Mesenchymal stem cell (in vitro differentiated cells and primary cell): ENCODE data around the gene KIF23.

ENCODE experiments used
- DNase-seq: peaks from one replicate; pipeline ENCODE4 v3.0.0-alpha.2; 2013
- H2AFZ ChIP-seq: one replicate; pipeline ENCODE4 v1.6.1; 2013; ENCODE audit warnings: low read depth, mild to moderate bottlenecking, control low read depth, inconsistent platforms, low read length, moderate library complexity
- H2AK5ac ChIP-seq: 2 replicates; pipeline ENCODE4 v1.6.1; 2013; ENCODE audit warnings: low read length, moderate library complexity, mild to moderate bottlenecking, inconsistent platforms; ENCODE audit not compliant: severe bottlenecking
- H2BK120ac ChIP-seq: one replicate; pipeline ENCODE4 v1.6.1; 2013; ENCODE audit warnings: low read depth, mild to moderate bottlenecking, inconsistent platforms, low read length, moderate library complexity
- H2BK12ac ChIP-seq, 2 experiments: one replicate each; pipeline ENCODE4 v1.6.1; 2013; ENCODE audit warnings: inconsistent platforms in 2 of 2, low read length in 2 of 2, mild to moderate bottlenecking in 2 of 2, moderate library complexity in 2 of 2, control low read depth in 1 of 2
- H2BK15ac ChIP-seq: one replicate; pipeline ENCODE4 v1.6.1; 2013; ENCODE audit warnings: mild to moderate bottlenecking, low read depth, inconsistent platforms; ENCODE audit not compliant: poor library complexity, severe bottlenecking
- H2BK5ac ChIP-seq: 2 replicates; pipeline ENCODE4 v1.6.1; 2013; ENCODE audit warnings: low read depth, mild to moderate bottlenecking, low read length, control low read depth, inconsistent platforms; ENCODE audit not compliant: poor library complexity, severe bottlenecking
- H3K14ac ChIP-seq, 2 experiments: one replicate each; pipeline ENCODE4 v1.6.1; 2013; ENCODE audit warnings: inconsistent platforms in 2 of 2, low read length in 2 of 2, control low read depth in 1 of 2, mild to moderate bottlenecking in 1 of 2, moderate library complexity in 1 of 2
- H3K18ac ChIP-seq, 2 experiments: one replicate each; pipeline ENCODE4 v1.6.1; 2013; ENCODE audit warnings: inconsistent platforms in 2 of 2, low read length in 2 of 2, control low read depth in 1 of 2, low read depth in 1 of 2, mild to moderate bottlenecking in 1 of 2
- H3K23ac ChIP-seq, 2 experiments: one replicate each; pipeline ENCODE4 v1.6.1; 2013; ENCODE audit warnings: inconsistent platforms in 2 of 2, low read length in 2 of 2, mild to moderate bottlenecking in 2 of 2, moderate library complexity in 2 of 2, control low read depth in 1 of 2
- H3K27ac ChIP-seq: 2 replicates; pipeline ENCODE4 v1.5.1; 2013; ENCODE audit warnings: mild to moderate bottlenecking, moderate library complexity, low read length, control low read depth, inconsistent platforms; ENCODE audit not compliant: poor library complexity, severe bottlenecking
- H3K27me3 ChIP-seq, 2 experiments: 2 replicates each; pipeline versions ENCODE4 v1.6.1 to v1.7.0; 2013; ENCODE audit warnings: low read length in 2 of 2, mild to moderate bottlenecking in 2 of 2, moderate library complexity in 2 of 2, control low read depth in 1 of 2, inconsistent platforms in 1 of 2; ENCODE audit not compliant: control insufficient read depth in 1 of 2, insufficient read depth in 1 of 2
- H3K36me3 ChIP-seq, 2 experiments: 2 replicates each; pipeline versions ENCODE4 v1.6.1 to v1.7.0; 2013; ENCODE audit warnings: low read length in 2 of 2, control low read depth in 1 of 2, inconsistent platforms in 1 of 2, low read depth in 1 of 2, mild to moderate bottlenecking in 1 of 2; ENCODE audit not compliant: insufficient read depth in 2 of 2, control insufficient read depth in 1 of 2
- H3K4ac ChIP-seq, 2 experiments: one replicate each; pipeline ENCODE4 v1.6.1; 2013; ENCODE audit warnings: inconsistent platforms in 2 of 2, low read length in 2 of 2, mild to moderate bottlenecking in 2 of 2, moderate library complexity in 2 of 2, control low read depth in 1 of 2, low read depth in 1 of 2
- H3K4me1 ChIP-seq: 2 replicates; pipeline ENCODE4 v1.6.1; 2013; ENCODE audit warnings: low read depth, low read length, control low read depth; ENCODE audit not compliant: control insufficient read depth, insufficient read depth
- H3K4me2 ChIP-seq: 2 replicates; pipeline ENCODE4 v1.6.1; 2013; ENCODE audit warnings: low read length, mild to moderate bottlenecking, inconsistent platforms; ENCODE audit not compliant: poor library complexity, severe bottlenecking
- H3K4me3 ChIP-seq, 2 experiments: 2 replicates each; pipeline versions ENCODE4 v1.5.1 to v1.7.0; 2013; ENCODE audit warnings: low read length in 2 of 2, mild to moderate bottlenecking in 2 of 2, control low read depth in 1 of 2, low read depth in 1 of 2; ENCODE audit not compliant: insufficient read depth in 1 of 2
- H3K79me1 ChIP-seq: replicated peaks from 2 replicates; pipeline ENCODE4 v1.6.1; 2013; ENCODE audit warnings: mild to moderate bottlenecking, control low read depth, low read length, inconsistent platforms; ENCODE audit not compliant: poor library complexity, severe bottlenecking
- H3K9ac ChIP-seq: 2 replicates; pipeline ENCODE4 v1.7.0; 2013; ENCODE audit warnings: mild to moderate bottlenecking, low read length, moderate library complexity
- H3K9me3 ChIP-seq: 2 replicates; pipeline ENCODE4 v1.7.0; 2013; ENCODE audit warnings: mild to moderate bottlenecking, low read length; ENCODE audit not compliant: control insufficient read depth
- H4K8ac ChIP-seq: one replicate; pipeline ENCODE4 v1.6.1; 2013; ENCODE audit warnings: inconsistent platforms, mild to moderate bottlenecking, low read length, moderate library complexity
- H4K91ac ChIP-seq: one replicate; pipeline ENCODE4 v1.6.1; 2013; ENCODE audit warnings: mild to moderate bottlenecking, low read length, inconsistent platforms
- WGBS: methylation state at CpG from one replicate; pipeline ENCODE4 v1.1.7; 2013; ENCODE audit warnings: mixed read lengths; 5-methylcytosine and 5-hydroxymethylcytosine counted together

KIF23 gene

GRCh38 chr15:69402816-69403215 is 11.3 kb upstream of the KIF23 start:
- no peak overlapping the region for H2AK5ac ChIP-seq
- DNase-seq: no peak
- no peak overlapping the region for H3K9ac ChIP-seq
- no peak overlapping the region for H2BK5ac ChIP-seq
- H3K14ac ChIP-seq: no peak overlapping the region
- no peaks in the 10 kb centered on the region for H3K27me3 ChIP-seq
- H4K8ac ChIP-seq: peak overlapping the region; percentile 3
- no peak overlapping the region for H3K4me2 ChIP-seq
- H3K18ac ChIP-seq: no peak overlapping the region
- peaks cover 3% of the 10 kb centered on the region for H3K4me1 ChIP-seq
- H3K23ac ChIP-seq: no peak overlapping the region
- no CpG with 5 or more reads among the region's 2 CpGs for WGBS
- H2BK12ac ChIP-seq: no peak overlapping the region
- H3K79me1 ChIP-seq: peaks cover 12% of the 10 kb centered on the region
- H3K36me3 ChIP-seq: no peaks in the 10 kb centered on the region
- H3K4ac ChIP-seq: no peak overlapping the region
- H3K27ac ChIP-seq: no peak overlapping the region
- no peak overlapping the region for H3K4me3 ChIP-seq
- H3K9me3 ChIP-seq: no peaks in the 10 kb centered on the region
- H2BK120ac ChIP-seq: no peak overlapping the region
- H4K91ac ChIP-seq: no peak overlapping the region
- H2AFZ ChIP-seq: no peak overlapping the region
- peak overlapping the region; percentile 44 for H2BK15ac ChIP-seq

DNA sequence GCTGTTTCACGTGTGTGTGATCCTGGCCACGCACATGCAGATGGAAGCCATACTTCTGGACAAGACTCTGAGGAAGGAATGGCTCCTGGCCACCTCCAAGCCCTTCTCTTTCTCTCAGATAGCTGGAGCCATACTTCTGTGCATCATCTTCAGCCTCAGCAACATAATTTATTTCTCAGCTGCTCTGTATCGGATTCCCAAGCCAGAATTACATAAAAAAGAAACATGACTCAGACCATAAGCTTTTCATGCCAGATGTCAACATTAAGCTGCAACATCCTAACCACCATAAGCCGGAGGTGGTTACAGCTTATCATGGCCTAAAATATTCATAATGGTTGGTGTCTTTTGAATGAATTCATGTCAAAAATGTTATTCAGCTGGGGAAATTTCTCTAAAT is 10.6 kb upstream of the KIF23 start:
- Histone ChIP-seq H3K4me2 (no peak overlapping the region), H2BK5ac (no peak overlapping the region), H3K36me3 (no peaks in the 10 kb centered on the region), H2BK15ac (no peak overlapping the region), H2AK5ac (no peak overlapping the region), H2AFZ (no peak overlapping the region), H2BK120ac (no peak overlapping the region), H3K4ac (no peak overlapping the region), H3K4me1 (peaks cover under 1% of the 10 kb centered on the region), H3K18ac (no peak overlapping the region), H3K14ac (no peak overlapping the region), H4K8ac (no peak overlapping the region), H3K27ac (no peak overlapping the region), H4K91ac (no peak overlapping the region), H2BK12ac (no peak overlapping the region), H3K9me3 (no peaks in the 10 kb centered on the region), H3K9ac (no peak overlapping the region), H3K79me1 (peaks cover 14% of the 10 kb centered on the region), H3K27me3 (no peaks in the 10 kb centered on the region), H3K23ac (no peak overlapping the region), H3K4me3 (no peak overlapping the region)
- WGBS: 49% methylated on average over 4 of the region's 4 CpGs
- DNase-seq: peak; percentile 81

GRCh38 chr15:69405110-69405509 is 9.0 kb upstream of the KIF23 start:
- Histone ChIP-seq H3K4me1 (no peaks in the 10 kb centered on the region), H3K23ac (no peak overlapping the region), H2AFZ (no peak overlapping the region), H2BK120ac (no peak overlapping the region), H4K8ac (no peak overlapping the region), H3K36me3 (no peaks in the 10 kb centered on the region), H4K91ac (no peak overlapping the region), H3K4ac (no peak overlapping the region), H2BK12ac (no peak overlapping the region), H3K4me3 (no peak overlapping the region), H2AK5ac (no peak overlapping the region), H3K18ac (no peak overlapping the region), H2BK15ac (no peak overlapping the region), H2BK5ac (no peak overlapping the region), H3K79me1 (peaks cover 17% of the 10 kb centered on the region), H3K27me3 (no peaks in the 10 kb centered on the region), H3K9ac (peak overlapping the region; percentile 32), H3K9me3 (no peaks in the 10 kb centered on the region), H3K27ac (no peak overlapping the region), H3K4me2 (no peak overlapping the region), H3K14ac (no peak overlapping the region)
- 70% methylated on average over 3 of the region's 3 CpGs for WGBS
- no peak for DNase-seq

DNA sequence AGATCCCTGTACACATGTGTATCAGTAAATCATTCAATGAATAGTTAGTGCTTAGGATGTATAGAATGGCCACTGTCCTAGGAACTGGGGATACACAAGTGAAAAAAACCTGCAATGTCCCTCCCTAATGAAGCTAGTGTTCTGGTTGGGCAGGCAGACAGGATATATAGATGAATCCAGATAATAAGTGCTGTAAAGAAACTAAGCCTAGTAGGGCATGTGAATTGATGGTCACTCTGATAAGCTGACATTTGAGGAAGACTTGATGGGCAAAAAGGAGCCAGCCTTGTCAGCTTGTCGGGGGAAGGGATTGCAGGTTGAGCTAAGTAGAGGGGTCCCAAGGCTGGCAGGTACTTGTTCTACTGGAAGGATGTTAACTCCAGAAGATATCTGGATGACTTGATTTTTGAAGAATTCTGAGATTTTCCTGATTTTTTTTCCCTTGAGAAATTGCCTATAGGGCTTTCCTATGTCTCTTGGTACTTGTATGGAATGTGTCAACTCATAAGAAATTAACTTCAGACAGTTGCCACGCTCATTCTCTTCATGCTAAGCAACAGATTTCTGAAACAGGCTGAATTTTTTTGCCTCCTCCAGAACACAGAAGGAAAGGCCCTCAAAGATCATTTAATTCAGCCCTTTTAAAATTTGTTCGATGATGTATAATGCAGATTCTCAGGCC is 6.3 kb upstream of the KIF23 start:
- Histone ChIP-seq H3K79me1 (peaks cover 16% of the 10 kb centered on the region), H3K4ac (no peak overlapping the region), H3K4me2 (no peak overlapping the region), H2AFZ (no peak overlapping the region), H3K14ac (no peak overlapping the region), H2BK120ac (no peak overlapping the region), H3K4me1 (peaks cover 3% of the 10 kb centered on the region), H3K36me3 (no peaks in the 10 kb centered on the region), H3K27ac (no peak overlapping the region), H3K18ac (no peak overlapping the region), H3K27me3 (no peaks in the 10 kb centered on the region), H3K9me3 (no peaks in the 10 kb centered on the region), H2BK15ac (no peak overlapping the region), H4K91ac (no peak overlapping the region), H3K9ac (no peak overlapping the region), H2AK5ac (no peak overlapping the region), H3K23ac (no peak overlapping the region), H2BK12ac (no peak overlapping the region), H4K8ac (no peak overlapping the region), H3K4me3 (no peak overlapping the region), H2BK5ac (no peak overlapping the region)
- WGBS: 82% methylated on average over 2 of the region's 3 CpGs
- DNase-seq: no peak
